HG03469 (cell line): Measurements from ENCODE around the gene ZNF354B.
A peak's percentile ranks its signal among the peaks of the same experiment; 100 is the strongest.
"Not testable (repeated sequence)": the region's sequence is repeated elsewhere in the genome, so short reads cannot be mapped to it uniquely, and the experiment has no call there.

ENCODE experiments used
- ATAC-seq: cut with Tn5 transposase; IDR thresholded peaks from one replicate; pipeline ENCODE4 v1.9.1; 2021; ENCODE audit warnings: mild to moderate bottlenecking, moderate library complexity, moderate number of reproducible peaks; ENCODE audit not compliant: unreplicated experiment

ZNF354B gene

GRCh38 chr5:178859625-178860521, at the start of gene ZNF354B:
ZNF354B (plus strand) TSS chr5:178859953; CDS start chr5:178861048, 1,095 bp downstream.
- peak; percentile 99 for ATAC-seq

DNA sequence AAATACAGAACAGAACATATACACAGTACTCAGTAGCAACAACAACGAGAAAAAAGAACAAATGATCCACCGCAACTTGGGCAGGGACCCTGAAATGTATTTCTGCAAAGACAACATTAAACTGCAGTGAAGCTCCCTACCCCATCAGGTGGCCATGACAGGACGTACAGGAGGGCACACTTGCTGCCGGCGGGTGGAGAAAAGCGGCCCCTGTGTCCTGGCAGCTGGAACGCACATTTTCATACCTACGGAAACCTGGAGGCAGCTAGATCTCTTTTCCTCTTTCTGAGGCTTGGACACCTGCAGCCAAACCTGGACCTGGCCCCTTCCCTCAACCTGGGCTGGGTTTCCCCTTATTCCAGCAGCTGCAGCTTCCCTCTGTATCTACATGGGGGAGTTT, 42.2 kb upstream of the ZNF354B start:
- no peak for ATAC-seq

DNA sequence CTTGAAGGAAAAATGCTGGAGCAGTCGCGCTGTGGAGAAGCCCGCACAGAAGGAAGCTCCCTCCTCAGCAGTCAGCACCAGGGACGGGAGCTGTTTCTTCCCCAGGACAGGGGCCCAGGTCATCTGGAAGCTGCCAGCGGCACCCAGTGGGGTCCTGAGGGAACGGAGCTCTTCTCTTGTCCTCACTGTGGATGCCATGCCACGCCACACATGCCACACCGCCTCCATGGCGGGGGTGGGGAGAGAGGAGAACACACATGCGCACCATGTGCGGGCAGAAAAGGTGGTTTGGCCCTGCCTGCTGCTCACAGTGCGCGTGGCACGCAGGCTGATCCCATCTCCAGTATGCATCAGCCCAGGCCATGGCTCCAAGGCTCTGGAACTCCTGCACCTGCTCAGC, 41.7 kb upstream of the ZNF354B start:
- no peak for ATAC-seq

DNA sequence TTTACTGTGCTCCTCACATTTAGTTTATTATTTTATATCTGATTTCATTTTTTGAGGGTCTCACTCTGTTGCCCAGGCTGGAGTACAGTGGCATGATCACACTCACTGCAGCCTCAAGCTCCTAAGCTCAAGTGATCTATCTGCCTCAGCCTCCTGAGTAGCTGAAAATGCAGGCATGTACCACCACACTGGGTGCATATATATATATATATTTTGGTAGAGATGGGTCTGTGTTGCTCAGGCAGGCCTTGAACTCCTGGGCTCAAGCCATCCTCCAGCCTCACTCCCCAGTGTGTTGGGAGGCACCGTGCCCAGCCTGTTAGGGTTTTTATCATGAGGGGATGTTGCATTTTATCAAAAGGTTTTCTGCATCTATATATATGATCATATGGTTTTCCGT, 39.8 kb upstream of the ZNF354B start:
- ATAC-seq = no peak

DNA sequence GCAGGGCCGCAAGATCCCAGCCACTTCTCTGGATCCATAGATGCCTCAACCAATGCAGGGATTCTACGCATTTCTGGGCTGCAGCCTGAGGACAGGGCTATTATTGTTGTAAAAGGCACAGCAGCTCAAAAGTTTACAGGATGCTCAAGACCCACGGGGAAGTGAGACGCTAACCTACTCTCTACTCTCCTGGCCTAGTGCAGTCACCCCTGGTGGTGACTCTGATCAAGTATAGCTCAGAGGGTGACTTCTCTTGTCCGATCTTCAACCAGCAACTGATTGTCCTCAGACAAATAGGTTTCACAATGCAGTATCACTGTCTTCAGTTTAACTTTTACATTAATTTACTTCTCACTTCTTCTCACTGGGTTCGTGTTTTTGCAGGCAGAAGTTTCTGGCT, 34.3 kb upstream of the ZNF354B start:
- ATAC-seq = no peak

DNA sequence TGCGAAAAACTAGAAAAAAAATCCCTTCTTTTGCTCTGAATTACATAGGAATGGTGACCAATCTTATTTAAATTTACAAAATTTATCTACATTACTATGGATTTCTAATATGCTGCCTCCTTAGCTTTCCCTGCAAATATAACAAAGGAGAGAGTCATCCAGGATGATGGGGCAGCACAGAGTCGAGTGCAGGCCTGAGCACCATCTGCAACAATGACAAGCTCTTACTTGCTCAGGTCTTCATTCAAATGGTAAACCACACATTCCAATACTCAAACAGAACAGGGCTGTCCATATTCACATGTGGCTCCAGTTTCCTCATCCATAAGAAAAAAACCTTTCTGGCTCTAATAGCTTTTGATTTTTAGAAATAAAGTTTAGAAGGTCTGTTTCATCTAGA, 33.5 kb upstream of the ZNF354B start:
- ATAC-seq = no peak

DNA sequence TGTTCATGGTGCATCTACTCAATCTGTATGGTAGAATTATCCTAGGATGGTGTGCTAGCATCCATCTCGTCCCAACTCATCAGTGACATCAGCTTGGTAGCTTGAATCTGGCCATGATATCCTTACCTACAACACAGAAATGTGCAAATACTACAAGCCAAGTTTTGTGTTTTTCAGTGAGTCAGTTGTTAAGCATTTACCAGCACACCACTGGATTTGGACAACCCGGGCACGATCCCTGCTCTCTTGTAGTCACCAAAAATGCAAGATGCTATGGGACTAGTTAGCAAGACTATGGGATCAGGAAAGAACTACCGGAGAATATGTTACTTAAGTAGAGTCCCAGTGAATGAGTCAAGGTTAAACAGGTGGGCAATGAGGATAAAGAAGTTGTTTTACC, 32.1 kb upstream of the ZNF354B start:
- no peak for ATAC-seq

DNA sequence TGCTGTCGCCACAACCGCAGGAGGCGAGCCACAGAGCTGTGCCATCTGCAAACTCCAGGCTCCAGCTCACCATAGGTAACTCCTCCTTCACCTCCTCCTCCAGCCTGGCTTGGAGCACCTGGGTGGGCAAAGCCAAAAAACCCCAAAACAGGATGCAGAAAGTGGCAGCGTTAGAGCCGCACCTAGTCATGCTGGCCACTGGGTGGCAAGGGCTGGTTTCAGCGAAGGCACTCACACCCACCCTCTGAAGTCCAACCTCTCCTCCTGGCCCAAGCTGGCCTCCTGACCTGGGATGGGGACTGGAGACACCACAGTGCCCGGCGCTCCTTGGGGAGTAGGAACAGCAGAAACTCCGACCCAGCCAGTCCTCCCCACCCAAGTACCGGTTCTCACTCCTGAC, 28.7 kb upstream of the ZNF354B start:
- no peak for ATAC-seq

- ATAC-seq = no peak
Observed at GRCh38 chr5:178832618-178833201, 27.0 kb upstream of the ZNF354B start.

- no peak for ATAC-seq
Observed at GRCh38 chr5:178836628-178837027, 23.1 kb upstream of the ZNF354B start.

GRCh38 chr5:178838695-178839318, 20.9 kb upstream of the ZNF354B start:
- ATAC-seq = not testable (repeated sequence)

DNA sequence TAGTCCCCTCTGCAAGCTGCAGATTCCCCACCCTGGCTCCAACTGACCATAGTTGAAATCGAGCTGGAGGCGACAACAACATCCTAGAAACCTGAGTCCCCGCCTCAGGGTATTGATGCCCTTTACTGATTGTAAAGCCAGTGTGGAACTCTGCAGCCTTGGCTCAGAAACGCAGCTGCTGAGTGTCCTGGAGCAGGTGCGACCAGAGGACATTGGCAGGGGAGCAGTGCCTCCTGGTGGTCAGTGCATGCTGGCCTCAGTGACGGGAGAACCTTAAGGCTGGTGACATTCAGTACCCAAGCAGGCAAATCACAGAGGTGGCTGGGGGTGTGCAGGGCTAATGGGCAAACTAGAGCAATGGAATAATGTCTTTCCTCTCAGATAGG, 20.4 kb upstream of the ZNF354B start:
- ATAC-seq = no peak

DNA sequence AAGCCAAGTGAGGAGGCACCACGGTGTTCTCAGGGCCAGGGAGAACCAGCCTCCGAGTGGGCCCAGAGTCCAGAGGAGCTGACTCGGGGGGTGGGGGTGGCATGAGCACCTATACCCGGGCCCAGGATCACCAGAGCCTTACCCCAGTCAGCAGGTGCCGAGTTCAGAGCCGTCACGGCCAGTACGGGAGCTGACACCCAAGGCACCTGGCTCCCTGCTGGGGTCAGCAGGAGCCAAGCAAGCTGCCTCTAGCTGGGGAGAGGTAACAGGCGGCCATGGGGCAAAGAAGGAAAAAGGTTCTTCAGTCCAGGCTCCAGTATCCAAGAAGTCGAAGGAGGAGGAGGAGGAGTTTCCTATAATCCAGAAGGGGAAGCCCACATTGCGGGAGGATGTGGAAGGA, 19.4 kb upstream of the ZNF354B start:
- ATAC-seq = not testable (repeated sequence)

DNA sequence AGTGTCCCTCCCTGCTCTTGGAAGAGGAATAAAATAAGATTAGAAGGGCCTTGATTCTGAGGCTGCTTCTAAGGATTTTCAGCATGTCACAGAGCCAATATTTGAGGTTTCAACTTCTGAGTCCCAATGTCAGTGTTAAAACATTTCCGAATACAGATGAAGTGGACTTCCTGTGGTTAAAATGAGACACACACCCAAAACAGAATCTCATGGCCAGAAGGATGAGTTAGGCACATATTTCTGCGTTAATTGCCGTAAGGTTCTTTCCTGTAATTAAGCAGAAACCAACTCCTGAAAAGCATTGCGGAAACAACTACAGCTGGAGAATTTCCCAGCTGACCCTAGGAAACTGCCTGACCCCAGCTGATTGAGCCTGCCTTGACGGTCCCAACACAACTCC, 10.4 kb upstream of the ZNF354B start:
- no peak for ATAC-seq

GRCh38 chr5:178851951-178852350, 7.8 kb upstream of the ZNF354B start:
- ATAC-seq = no peak

DNA sequence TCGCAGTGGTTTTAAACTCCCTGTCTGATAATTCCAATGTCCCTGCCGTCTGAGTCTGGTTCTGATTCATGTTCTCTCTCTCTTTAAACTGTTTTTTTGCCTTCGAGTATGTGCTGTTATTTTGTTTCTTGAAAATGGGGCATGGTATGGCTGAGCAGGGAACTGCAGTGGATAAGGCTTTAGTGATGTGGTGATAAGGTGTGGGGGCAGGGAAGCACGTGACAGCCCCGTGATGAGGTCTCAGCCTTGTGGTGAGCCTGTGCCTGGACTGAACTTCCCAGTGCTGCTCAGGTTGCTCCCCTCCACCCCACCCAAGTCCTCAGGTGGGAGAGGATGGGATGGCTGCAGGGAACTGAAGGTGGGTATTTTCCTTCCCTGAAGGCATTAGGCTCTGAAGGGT, 5.5 kb upstream of the ZNF354B start:
- ATAC-seq = no peak

DNA sequence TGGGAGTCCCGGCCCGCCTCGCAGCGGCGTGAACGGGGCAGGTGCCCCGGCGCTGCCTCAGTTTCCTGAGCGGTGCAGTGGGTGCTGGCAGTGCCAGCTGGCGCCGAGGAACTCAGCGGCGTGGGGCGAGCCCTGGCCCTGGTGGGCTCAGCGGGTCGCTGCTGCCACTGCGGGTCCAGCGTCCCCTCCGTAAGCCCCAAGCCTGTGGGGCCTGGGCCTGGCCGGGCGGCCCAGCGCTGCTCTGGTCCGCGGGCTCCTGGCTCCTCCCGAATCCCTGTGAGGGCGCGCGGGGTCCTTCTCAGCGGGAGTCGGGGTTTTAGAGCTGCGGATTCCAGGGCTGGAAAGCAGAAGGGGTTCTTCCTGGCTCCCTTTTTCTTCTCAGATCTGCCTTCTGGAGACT, 862 bp downstream of the ZNF354B start:
- ATAC-seq = not testable (repeated sequence)

- ATAC-seq = no peak
Observed at GRCh38 chr5:178861627-178862026, 1.9 kb downstream of the ZNF354B start.

DNA sequence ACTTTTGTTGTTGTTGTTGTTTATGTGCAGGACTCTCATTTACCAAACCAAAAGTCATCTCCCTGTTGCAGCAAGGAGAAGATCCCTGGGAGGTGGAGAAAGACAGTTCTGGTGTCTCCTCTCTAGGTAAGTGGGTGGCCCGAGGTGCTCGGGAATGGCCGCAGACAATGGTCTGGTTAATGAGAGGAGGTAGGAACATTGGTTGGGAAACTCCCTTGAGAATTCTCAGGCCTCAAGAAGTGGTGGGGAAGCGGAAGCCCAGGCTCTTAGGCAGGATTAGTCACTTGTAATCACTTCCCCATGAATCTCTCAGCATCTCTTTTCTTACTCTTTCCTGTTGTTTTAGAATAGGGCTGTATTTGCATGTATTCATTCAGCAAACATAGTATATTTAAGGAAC, 7.2 kb downstream of the ZNF354B start:
- no peak for ATAC-seq

GRCh38 chr5:178869577-178869976, 9.8 kb downstream of the ZNF354B start:
- ATAC-seq = no peak

DNA sequence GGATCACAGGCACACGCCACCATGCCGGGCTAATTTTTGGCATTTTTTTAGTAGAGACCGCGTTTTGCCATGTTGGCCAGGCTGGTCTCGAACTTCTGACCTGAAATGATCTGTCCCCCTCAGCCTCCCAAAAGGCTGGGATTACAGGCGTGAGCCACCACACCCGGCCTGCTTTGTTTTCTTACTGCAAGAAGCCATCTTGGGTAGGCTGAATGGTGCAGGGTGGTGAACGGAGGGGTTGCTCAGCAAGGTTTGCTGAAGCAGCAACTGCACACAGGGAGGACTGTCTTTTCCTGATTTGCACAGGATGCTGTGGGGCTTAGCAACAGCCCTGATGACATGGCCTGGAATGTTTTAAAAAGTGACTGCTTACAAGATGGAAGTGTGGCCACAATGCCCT, 10.7 kb downstream of the ZNF354B start:
- ATAC-seq = no peak

DNA sequence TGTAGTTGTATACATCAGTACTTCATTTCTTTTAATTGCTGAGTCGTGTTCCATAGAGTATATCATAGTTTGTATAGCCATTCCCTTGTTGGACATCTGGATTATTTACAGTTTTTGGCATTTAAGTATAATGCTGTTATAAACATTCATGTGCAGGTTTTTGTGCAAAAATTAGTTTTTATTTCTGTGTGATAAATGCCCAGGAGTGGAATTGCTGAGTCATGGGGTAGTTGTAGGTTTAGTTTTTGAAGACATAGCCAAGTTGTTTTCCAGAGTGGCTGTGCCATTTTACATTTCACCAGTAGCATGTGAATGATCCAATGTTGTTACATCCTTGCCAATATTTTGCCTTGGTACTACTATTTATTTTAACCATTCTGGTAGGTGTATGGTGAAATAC, 12.5 kb downstream of the ZNF354B start:
- no peak for ATAC-seq
